Ascending aorta (tissue), 2 donors: ENCODE results near the gene VIT. TPM values are rescaled to one million over a fixed set of nuclear protein-coding genes. Genes with fewer than 3 reads are reported as not detected.

Experiments used
- DNase-seq, 2 donors: peaks; one replicate each; pipeline ENCODE4 v3.0.0-alpha.2; 2019; ENCODE audit warnings: low spot score in 2 of 2
- H3K27ac ChIP-seq, 2 donors: fragments of 200-600 bp; sonication (generic); one replicate each; pipeline ENCODE4 v1.5.1; 2016 to 2017; ENCODE audit warnings: mild to moderate bottlenecking in 1 of 2
- H3K27me3 ChIP-seq: fragments of 200-600 bp; sonication (generic); one replicate; pipeline ENCODE4 v1.5.1; 2017
- H3K36me3 ChIP-seq, 2 donors: fragments of 200-600 bp; sonication (generic); one replicate each; pipeline ENCODE4 v1.5.1; 2016
- H3K4me1 ChIP-seq, 2 donors: fragments of 200-600 bp; sonication (generic); one replicate each; pipeline ENCODE4 v1.5.1; 2016 to 2017; ENCODE audit warnings: mild to moderate bottlenecking in 1 of 2
- H3K4me3 ChIP-seq, 2 donors: fragments of 200-600 bp; sonication (generic); one replicate each; pipeline ENCODE4 v1.5.1; 2016 to 2017; ENCODE audit warnings: mild to moderate bottlenecking in 1 of 2
- H3K9me3 ChIP-seq, 2 donors: fragments of 200-600 bp; sonication (generic); one replicate each; pipeline ENCODE4 v1.5.1; 2016
- intact Hi-C: fragments of 100-400 bp; cut with DNase I; formaldehyde crosslinking; loops from one replicate; pipeline ENCODE4 v1.15.1; 2023
- total RNA-seq: library from RNA; depleted of rRNA; stranded (reverse); fragments of >200 nt; gene quantifications from one replicate; pipeline ENCODE4 v1.1.0, GENCODE V29; 2016
- TF ChIP-seq, protein P1 (sequence below), 3 experiments: fragments of 200-600 bp in 2 of 3; fragments of 450-650 bp in 1 of 3; sonication (generic) in 2 of 3; IDR thresholded peaks; one replicate each; pipeline ENCODE4 v1.5.1; 2016 to 2019; ENCODE audit warnings: antibody characterized with exemption in 3 of 3, mild to moderate bottlenecking in 1 of 3, moderate library complexity in 1 of 3

Gene VIT
- total RNA-seq, 1 donor from 2014 or later, result 8.1 TPM

DNA sequence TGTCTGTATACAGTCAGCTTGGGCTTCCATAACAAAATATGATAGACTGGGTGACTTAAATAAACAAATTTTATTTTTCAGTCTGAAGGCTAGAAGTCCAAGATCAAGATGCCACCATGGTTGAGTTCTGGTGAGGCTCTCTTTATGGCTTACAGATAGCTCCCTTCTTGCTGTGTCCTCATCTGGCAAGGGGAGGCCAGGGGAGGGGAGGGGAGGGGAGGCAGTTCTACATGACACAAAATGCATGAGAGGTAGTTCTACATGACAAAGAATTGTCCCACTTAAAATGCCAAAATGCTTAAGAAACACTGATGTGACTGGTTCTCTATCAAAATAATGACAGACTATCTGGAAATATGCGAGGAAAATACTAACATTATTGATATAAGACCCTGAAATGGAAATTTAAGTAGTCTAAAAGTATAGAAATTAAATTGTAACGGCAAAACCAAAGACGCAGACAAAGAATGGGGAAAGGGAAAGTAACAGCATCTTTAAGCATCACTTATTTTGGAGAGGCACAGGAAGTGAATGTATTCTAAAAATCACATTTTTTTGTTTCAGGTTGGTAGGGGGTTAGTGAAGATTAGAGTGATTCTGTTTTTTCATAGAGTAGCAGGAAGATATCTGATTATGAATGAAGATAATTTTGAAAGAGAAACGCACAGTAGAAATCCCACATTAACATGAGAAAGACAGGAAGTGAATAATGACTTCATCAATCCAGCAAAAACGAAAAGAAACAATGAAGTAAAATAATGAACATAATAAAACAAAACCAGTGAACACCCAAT, 138.4 kb downstream of the VIT start:
- H3K4me3 ChIP-seq, result no peak overlapping the region
- H3K36me3 ChIP-seq, result no peaks in the 10 kb centered on the region

DNA sequence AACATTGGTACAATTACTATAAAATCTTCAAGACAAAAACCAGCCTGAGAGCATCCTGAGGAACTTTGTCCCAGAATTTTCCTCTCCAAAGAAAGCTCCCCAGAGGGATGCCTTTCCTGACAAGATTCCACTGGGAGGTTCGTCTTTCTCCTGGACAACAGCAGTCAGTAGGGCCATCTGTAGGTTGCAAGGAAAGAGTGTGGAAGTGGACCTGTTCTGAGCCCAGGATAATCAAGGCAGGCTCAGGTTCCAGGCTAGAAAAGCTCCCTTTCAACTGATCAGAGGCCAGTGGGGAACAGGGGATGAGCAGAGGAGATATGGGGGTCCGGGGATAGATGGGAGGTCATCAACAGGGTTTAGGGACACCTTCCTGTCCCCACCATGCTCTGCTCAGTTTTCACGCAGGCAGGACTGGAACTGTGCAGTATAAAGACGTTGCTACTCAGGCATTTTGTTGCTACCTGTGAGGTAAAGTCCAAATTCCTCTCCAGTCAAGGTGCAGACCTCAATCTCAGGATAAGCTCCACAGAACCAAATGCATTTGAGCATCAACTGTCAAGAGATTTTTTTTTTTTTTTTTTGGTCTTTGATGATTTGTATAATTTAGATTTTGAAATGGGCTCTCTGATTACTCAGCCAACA, 143.6 kb downstream of the VIT start:
- Histone ChIP-seq H3K36me3 (no peaks in the 10 kb centered on the region), H3K27ac (no peak overlapping the region), H3K4me1 (no peaks in the 10 kb centered on the region), H3K27me3 (no peaks in the 10 kb centered on the region), H3K9me3 (no peaks in the 10 kb centered on the region), H3K4me3 (no peak overlapping the region)
- no peak for DNase-seq
- intact Hi-C loops, result no loop called here
- TF ChIP-seq, protein P1, sequence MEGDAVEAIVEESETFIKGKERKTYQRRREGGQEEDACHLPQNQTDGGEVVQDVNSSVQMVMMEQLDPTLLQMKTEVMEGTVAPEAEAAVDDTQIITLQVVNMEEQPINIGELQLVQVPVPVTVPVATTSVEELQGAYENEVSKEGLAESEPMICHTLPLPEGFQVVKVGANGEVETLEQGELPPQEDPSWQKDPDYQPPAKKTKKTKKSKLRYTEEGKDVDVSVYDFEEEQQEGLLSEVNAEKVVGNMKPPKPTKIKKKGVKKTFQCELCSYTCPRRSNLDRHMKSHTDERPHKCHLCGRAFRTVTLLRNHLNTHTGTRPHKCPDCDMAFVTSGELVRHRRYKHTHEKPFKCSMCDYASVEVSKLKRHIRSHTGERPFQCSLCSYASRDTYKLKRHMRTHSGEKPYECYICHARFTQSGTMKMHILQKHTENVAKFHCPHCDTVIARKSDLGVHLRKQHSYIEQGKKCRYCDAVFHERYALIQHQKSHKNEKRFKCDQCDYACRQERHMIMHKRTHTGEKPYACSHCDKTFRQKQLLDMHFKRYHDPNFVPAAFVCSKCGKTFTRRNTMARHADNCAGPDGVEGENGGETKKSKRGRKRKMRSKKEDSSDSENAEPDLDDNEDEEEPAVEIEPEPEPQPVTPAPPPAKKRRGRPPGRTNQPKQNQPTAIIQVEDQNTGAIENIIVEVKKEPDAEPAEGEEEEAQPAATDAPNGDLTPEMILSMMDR (IDR thresholded peaks at IDR 0.05), result no peak

More for the DNA sequence above, 138.4 kb downstream of the VIT start:
- no peaks in the 10 kb centered on the region for H3K4me1 ChIP-seq
- intact Hi-C loops, result no loop called here
- no peak for DNase-seq
- TF ChIP-seq, protein P1 (IDR thresholded peaks at IDR 0.05), result no peak
- no peaks in the 10 kb centered on the region for H3K9me3 ChIP-seq
- no peak overlapping the region for H3K27ac ChIP-seq
- H3K27me3 ChIP-seq, result no peaks in the 10 kb centered on the region

DNA sequence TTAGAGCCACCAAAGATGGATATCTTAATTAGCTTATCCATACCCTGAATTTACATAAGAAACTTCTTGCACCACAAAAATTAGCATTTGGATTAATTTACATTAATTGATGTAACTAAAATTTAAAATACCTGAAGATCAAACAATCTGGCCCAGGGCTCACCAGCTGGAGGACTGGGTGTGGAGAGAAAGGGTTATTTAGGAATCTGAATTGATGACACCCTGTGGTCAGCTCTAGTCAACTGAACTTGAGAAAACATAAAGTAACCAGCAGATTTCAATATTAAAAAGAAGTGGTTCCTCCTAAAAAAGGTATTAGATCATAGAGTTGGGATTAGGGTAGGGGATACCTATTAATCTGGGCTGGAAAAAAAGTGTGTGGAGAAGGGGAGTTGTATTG, 147.3 kb downstream of the VIT start:
- no peak for DNase-seq
- TF ChIP-seq, protein P1 (IDR thresholded peaks at IDR 0.05), result no peak
- H3K27me3 ChIP-seq, result no peaks in the 10 kb centered on the region
- no peaks in the 10 kb centered on the region for H3K9me3 ChIP-seq
- intact Hi-C loops, result no loop called here
- no peak overlapping the region for H3K27ac ChIP-seq
- peaks cover 5 to 6% of the 10 kb centered on the region in 2 donors for H3K36me3 ChIP-seq
- H3K4me3 ChIP-seq, result no peak overlapping the region
- no peaks in the 10 kb centered on the region for H3K4me1 ChIP-seq

DNA sequence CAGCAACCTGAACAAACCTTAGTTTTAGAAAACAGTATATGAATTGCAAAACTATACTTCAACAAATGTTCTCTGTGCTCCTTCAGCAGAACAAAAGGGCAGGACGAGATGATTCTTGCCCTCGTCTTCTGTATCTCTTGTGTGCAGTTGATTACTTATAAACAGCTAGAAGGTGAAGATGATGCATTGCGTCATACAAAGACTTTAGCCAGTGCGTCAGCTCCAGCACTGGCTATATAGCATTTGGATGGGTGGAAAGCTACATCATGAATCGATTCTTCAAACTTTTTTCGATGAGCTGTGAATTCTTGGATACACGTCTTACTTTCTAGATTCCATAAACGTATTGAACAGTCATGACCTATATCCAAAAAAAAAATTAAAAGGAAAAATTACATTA, 152.8 kb downstream of the VIT start:
- intact Hi-C loops, result no loop called here
- H3K9me3 ChIP-seq, result no peaks in the 10 kb centered on the region
- peaks cover 34 to 37% of the 10 kb centered on the region in 2 donors for H3K36me3 ChIP-seq
- no peaks in the 10 kb centered on the region for H3K4me1 ChIP-seq
- no peak overlapping the region for H3K27ac ChIP-seq
- TF ChIP-seq, protein P1 (IDR thresholded peaks at IDR 0.05), result no peak
- DNase-seq, result no peak
- no peaks in the 10 kb centered on the region for H3K27me3 ChIP-seq
- no peak overlapping the region for H3K4me3 ChIP-seq

DNA sequence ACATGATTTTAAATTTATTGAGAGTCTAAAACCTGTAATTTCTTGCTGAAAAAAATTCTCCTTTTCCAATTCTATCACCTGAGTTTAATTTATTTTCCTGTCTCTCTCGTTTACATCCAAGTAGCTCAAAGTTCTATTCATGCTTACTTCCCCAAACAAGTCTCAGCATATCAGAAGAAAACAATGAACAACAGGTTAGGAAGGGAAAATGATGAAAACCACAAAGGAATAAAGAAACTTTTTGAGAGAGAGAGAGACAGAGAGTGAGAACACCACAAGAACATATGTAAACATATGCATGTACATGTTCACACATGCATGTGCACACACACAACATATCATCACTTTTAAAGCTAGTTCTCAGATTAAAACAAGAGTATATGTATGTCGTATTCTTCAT, 157.7 kb downstream of the VIT start:
- intact Hi-C loops, result no loop called here
- peaks cover 49 to 59% of the 10 kb centered on the region in 2 donors for H3K36me3 ChIP-seq
- no peaks in the 10 kb centered on the region for H3K4me1 ChIP-seq
- no peak overlapping the region for H3K4me3 ChIP-seq
- no peaks in the 10 kb centered on the region for H3K9me3 ChIP-seq
- no peak overlapping the region for H3K27ac ChIP-seq
- DNase-seq, result no peak
- TF ChIP-seq, protein P1 (IDR thresholded peaks at IDR 0.05), result no peak
- no peaks in the 10 kb centered on the region for H3K27me3 ChIP-seq
